Activated naive CD8-positive, alpha-beta T cell treated with anti-CD3 and anti-CD28 coated beads, Interleukin-2, amount 50 U/mL, for 24 hours (primary cell): ENCODE measurements around the gene RBM26.
A peak's percentile ranks its signal among the peaks of the same experiment; 100 is the strongest.
"Not testable (repeated sequence)": the region's sequence is repeated elsewhere in the genome, so short reads cannot be mapped to it uniquely, and the experiment has no call there.

Experiments
- ATAC-seq: fragments of 150-1000 bp; cut with Tn5 transposase; one replicate; pipeline ENCODE4 v1.10.0; 2021
- DNase-seq: peaks from one replicate; pipeline ENCODE4 v3.0.0; 2021
- H3K27ac Mint-ChIP-seq: one replicate; pipeline ENCODE4 v1.8.0; 2021; ENCODE audit warnings: mild to moderate bottlenecking, mixed read lengths
- H3K27me3 Mint-ChIP-seq: one replicate; pipeline ENCODE4 v1.8.0; 2021; ENCODE audit warnings: mixed read lengths
- H3K36me3 Mint-ChIP-seq: one replicate; pipeline ENCODE4 v1.8.0; 2021; ENCODE audit warnings: low read depth, mixed read lengths
- H3K4me1 Mint-ChIP-seq: one replicate; pipeline ENCODE4 v1.8.0; 2021; ENCODE audit warnings: mixed read lengths
- H3K4me3 Mint-ChIP-seq: one replicate; pipeline ENCODE4 v1.8.0; 2021; ENCODE audit warnings: mild to moderate bottlenecking, moderate library complexity, mixed read lengths
- H3K9me3 Mint-ChIP-seq: one replicate; pipeline ENCODE4 v1.8.0; 2021; ENCODE audit warnings: mixed read lengths

Gene RBM26

GRCh38 chr13:79349608-79350007 lies 56.4 kb downstream of the RBM26 start:
- not testable (repeated sequence) for H3K9me3 Mint-ChIP-seq, ATAC-seq, H3K4me3 Mint-ChIP-seq, DNase-seq, H3K27me3 Mint-ChIP-seq, H3K27ac Mint-ChIP-seq
- Mint-ChIP-seq H3K4me1 (peaks cover 36% of the 10 kb centered on the region), H3K36me3 (peaks cover 56% of the 10 kb centered on the region)

DNA sequence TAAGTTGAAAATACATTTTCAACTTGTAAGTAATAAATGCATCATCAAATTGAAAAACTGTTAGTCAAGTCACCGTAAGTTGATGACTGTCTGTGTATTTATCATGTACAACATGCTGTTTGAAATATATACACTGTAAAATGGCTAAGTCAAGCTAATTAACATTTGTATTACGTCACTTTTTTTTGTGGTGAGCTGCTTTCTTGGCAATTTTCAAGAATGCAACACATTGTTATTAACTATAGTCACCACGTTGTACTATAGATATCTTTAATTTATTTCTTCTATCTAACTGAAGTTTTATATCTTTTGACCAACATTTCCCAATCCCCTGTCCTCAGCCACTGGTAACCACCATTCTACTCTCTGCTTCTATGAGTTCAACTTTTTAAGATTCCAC lies 57.0 kb downstream of the RBM26 start:
- H3K9me3 Mint-ChIP-seq, result no peaks in the 10 kb centered on the region
- peaks cover 36% of the 10 kb centered on the region for H3K4me1 Mint-ChIP-seq
- H3K36me3 Mint-ChIP-seq, result peaks cover 54% of the 10 kb centered on the region
- H3K4me3 Mint-ChIP-seq, result no peak overlapping the region
- ATAC-seq, result no peak
- no peak for DNase-seq
- H3K27me3 Mint-ChIP-seq, result no peaks in the 10 kb centered on the region
- H3K27ac Mint-ChIP-seq, result no peak overlapping the region

GRCh38 chr13:79346300-79346914 lies 59.6 kb downstream of the RBM26 start:
- DNase-seq, result peak; percentile 13
- H3K27ac Mint-ChIP-seq, result peak overlapping the region; percentile 58
- peak overlapping the region; percentile 34 for H3K4me3 Mint-ChIP-seq
- H3K27me3 Mint-ChIP-seq, result no peaks in the 10 kb centered on the region
- peak; percentile 73 for ATAC-seq
- H3K9me3 Mint-ChIP-seq, result no peaks in the 10 kb centered on the region
- peaks cover 52% of the 10 kb centered on the region for H3K36me3 Mint-ChIP-seq
- peaks cover 32% of the 10 kb centered on the region for H3K4me1 Mint-ChIP-seq

GRCh38 chr13:79341202-79341601 lies 64.9 kb downstream of the RBM26 start:
- Mint-ChIP-seq H3K4me1 (peaks cover 9% of the 10 kb centered on the region), H3K9me3 (no peaks in the 10 kb centered on the region), H3K36me3 (peaks cover 64% of the 10 kb centered on the region), H3K27ac (peak overlapping the region; percentile 4), H3K4me3 (no peak overlapping the region), H3K27me3 (no peaks in the 10 kb centered on the region)
- ATAC-seq (no peak), DNase-seq (no peak)

DNA sequence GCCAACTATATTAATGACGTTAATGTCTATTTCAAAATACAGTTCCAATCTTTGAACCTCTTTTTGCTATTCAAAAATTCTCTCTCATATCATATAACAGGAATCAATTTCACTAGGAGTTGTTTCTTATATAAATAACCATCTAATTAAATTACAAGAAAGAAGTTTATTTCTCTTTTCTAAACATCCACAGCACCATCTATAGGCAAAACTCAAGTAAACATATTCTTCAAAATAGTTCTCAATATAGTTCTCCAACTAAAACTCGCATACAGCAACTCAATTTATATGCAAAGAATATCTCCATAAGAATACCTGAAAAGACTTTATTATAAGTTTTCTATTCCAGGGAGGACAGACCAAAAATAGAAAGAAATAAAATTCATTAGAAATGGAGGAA lies 65.6 kb downstream of the RBM26 start:
- H3K27me3 Mint-ChIP-seq, result no peaks in the 10 kb centered on the region
- peaks cover 4% of the 10 kb centered on the region for H3K4me1 Mint-ChIP-seq
- DNase-seq (no peak), ATAC-seq (no peak)
- no peaks in the 10 kb centered on the region for H3K9me3 Mint-ChIP-seq
- H3K36me3 Mint-ChIP-seq, result peaks cover 68% of the 10 kb centered on the region
- no peak overlapping the region for H3K27ac Mint-ChIP-seq
- no peak overlapping the region for H3K4me3 Mint-ChIP-seq

DNA sequence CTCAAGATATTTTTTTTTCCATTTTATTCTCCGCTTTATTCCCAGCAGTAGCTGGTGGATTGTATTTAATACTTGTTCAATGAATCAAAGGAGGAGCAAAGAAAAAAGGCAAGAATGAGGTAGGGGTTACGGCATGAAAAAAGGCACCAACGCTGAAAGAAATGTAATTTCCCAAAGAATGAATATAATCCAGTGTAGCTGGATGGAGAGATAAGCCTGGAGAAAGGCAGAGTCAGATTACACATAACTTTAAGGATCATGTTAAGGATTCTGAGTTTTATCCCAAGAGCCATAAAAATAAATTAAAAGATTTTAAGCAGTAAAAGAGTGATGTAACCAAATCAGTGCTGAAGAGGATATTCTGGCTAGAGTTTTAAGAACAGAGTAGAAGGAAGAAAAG lies 67.7 kb downstream of the RBM26 start:
- DNase-seq (no peak), ATAC-seq (no peak)
- Mint-ChIP-seq H3K36me3 (peaks cover 69% of the 10 kb centered on the region), H3K27ac (no peak overlapping the region), H3K4me3 (no peak overlapping the region), H3K27me3 (no peaks in the 10 kb centered on the region), H3K9me3 (no peaks in the 10 kb centered on the region), H3K4me1 (no peaks in the 10 kb centered on the region)

GRCh38 chr13:79336966-79337365 lies 69.1 kb downstream of the RBM26 start:
- Mint-ChIP-seq H3K36me3 (peaks cover 71% of the 10 kb centered on the region), H3K27ac (no peak overlapping the region), H3K4me3 (no peak overlapping the region), H3K27me3 (no peaks in the 10 kb centered on the region), H3K9me3 (no peaks in the 10 kb centered on the region), H3K4me1 (no peaks in the 10 kb centered on the region)
- ATAC-seq (no peak), DNase-seq (no peak)

DNA sequence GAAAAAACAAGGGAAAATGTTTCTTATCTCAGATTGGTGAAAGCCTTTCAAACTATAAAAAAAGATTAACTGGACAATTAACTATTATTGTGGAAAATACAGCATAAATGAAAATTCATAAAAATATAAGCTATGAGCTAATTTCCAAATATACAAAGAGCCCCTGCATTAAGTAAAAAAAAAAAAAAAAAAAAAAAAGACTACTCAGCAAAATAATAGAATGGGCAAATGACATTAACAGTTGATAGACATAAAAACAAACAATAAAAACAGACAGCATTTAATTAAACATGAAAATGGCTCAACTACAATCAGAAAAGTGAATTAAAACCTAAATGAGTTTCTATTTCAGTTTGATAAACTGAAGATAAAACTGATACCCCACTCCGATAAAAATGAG lies 77.5 kb downstream of the RBM26 start:
- peaks cover 1% of the 10 kb centered on the region for H3K4me1 Mint-ChIP-seq
- DNase-seq (no peak), ATAC-seq (no peak)
- H3K27ac Mint-ChIP-seq, result no peak overlapping the region
- H3K36me3 Mint-ChIP-seq, result peaks cover 33% of the 10 kb centered on the region
- H3K9me3 Mint-ChIP-seq, result no peaks in the 10 kb centered on the region
- H3K27me3 Mint-ChIP-seq, result no peaks in the 10 kb centered on the region
- H3K4me3 Mint-ChIP-seq, result no peak overlapping the region

DNA sequence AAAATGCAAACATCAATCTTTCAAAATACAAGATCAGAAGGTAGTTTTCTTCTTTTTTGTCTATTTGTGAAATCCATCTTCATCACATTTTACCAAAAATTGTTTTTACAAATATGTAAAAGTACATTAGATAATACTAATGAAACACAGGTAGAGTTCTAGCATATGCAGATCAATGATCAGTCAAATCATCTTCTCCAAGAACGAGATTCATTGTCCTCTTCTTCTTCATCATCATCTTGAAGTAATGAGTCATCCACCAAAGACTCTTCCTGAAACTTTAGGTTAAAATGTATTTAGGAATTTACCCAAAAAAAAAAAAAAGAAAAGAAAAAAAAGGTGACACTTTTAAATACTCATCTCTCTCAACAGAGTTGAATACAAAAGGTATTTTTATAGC lies 85.6 kb downstream of the RBM26 start:
- Mint-ChIP-seq H3K4me1 (peaks cover 13% of the 10 kb centered on the region), H3K27ac (no peak overlapping the region), H3K4me3 (no peak overlapping the region), H3K36me3 (peaks cover 35% of the 10 kb centered on the region), H3K27me3 (no peaks in the 10 kb centered on the region), H3K9me3 (no peaks in the 10 kb centered on the region)
- ATAC-seq, result no peak
- DNase-seq, result no peak

- ATAC-seq (no peak), DNase-seq (no peak)
- Mint-ChIP-seq H3K9me3 (no peaks in the 10 kb centered on the region), H3K27ac (no peak overlapping the region), H3K36me3 (peaks cover 43% of the 10 kb centered on the region), H3K4me3 (no peak overlapping the region), H3K27me3 (no peaks in the 10 kb centered on the region), H3K4me1 (peaks cover 13% of the 10 kb centered on the region)
Measured at GRCh38 chr13:79318664-79319063, 87.4 kb downstream of the RBM26 start.

DNA sequence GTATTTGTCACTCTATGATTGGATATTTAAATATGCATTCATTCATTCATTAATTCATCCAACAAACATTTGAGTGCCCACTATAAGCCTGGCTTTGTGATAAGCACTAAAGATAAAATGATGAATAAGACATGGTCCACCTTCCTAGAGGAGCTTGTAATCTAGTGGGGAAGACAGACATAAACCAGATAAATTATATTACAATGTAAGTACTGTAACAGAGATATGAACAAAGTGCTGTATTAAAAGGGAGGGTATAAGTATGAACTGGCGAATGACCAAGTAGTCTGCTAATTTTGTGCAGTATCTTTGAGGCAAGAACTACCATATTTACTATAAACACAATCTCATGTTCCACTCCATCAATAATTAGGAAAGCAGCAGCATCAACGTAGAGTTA lies 88.2 kb downstream of the RBM26 start:
- Mint-ChIP-seq H3K27ac (no peak overlapping the region), H3K27me3 (no peaks in the 10 kb centered on the region), H3K9me3 (no peaks in the 10 kb centered on the region), H3K4me1 (peaks cover 13% of the 10 kb centered on the region), H3K36me3 (peaks cover 49% of the 10 kb centered on the region), H3K4me3 (no peak overlapping the region)
- ATAC-seq (no peak), DNase-seq (no peak)

- Mint-ChIP-seq H3K27me3 (no peaks in the 10 kb centered on the region), H3K36me3 (peaks cover 33% of the 10 kb centered on the region), H3K9me3 (no peaks in the 10 kb centered on the region), H3K4me1 (no peaks in the 10 kb centered on the region), H3K27ac (no peak overlapping the region), H3K4me3 (no peak overlapping the region)
- ATAC-seq (no peak), DNase-seq (no peak)
Measured at GRCh38 chr13:79314652-79315051, 91.4 kb downstream of the RBM26 start.

DNA sequence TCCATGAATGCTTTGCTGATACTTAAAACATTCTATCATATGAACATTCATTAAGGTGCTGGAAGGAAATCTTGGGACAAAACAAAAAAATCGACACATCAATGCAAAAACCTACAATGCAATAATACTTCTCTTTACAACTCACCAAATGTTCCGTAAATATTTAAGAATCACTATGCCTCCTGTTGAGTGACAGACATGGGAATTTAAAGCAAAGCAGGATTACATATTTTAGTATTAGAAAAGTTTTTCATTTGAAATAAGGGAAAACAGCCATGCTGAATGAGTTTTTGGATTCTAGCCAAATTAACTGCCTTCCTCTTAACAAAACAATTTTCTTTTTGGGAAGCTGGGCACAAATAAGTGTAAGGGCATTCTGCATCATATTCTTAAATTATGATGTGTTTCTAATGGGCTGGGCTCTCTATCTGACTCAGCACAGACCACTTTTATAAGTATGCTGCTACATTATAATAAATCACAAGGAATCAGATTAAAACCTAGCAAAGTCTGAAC lies 93.7 kb downstream of the RBM26 start:
- H3K9me3 Mint-ChIP-seq, result no peaks in the 10 kb centered on the region
- H3K4me1 Mint-ChIP-seq, result peaks cover 3% of the 10 kb centered on the region
- H3K27ac Mint-ChIP-seq, result no peak overlapping the region
- no peak overlapping the region for H3K4me3 Mint-ChIP-seq
- ATAC-seq (no peak), DNase-seq (no peak)
- H3K36me3 Mint-ChIP-seq, result peaks cover 19% of the 10 kb centered on the region
- no peaks in the 10 kb centered on the region for H3K27me3 Mint-ChIP-seq

GRCh38 chr13:79311386-79311785 lies 94.7 kb downstream of the RBM26 start:
- Mint-ChIP-seq H3K27ac (no peak overlapping the region), H3K4me1 (peaks cover 3% of the 10 kb centered on the region), H3K36me3 (peaks cover 19% of the 10 kb centered on the region), H3K27me3 (no peaks in the 10 kb centered on the region), H3K9me3 (no peaks in the 10 kb centered on the region), H3K4me3 (no peak overlapping the region)
- DNase-seq (no peak), ATAC-seq (no peak)

GRCh38 chr13:79309690-79310089 lies 96.4 kb downstream of the RBM26 start:
- Mint-ChIP-seq H3K36me3 (peaks cover 16% of the 10 kb centered on the region), H3K9me3 (no peaks in the 10 kb centered on the region), H3K4me3 (no peak overlapping the region), H3K27ac (no peak overlapping the region), H3K27me3 (peaks cover 1% of the 10 kb centered on the region), H3K4me1 (peaks cover 3% of the 10 kb centered on the region)
- ATAC-seq, result no peak
- no peak for DNase-seq

- Mint-ChIP-seq H3K9me3 (no peaks in the 10 kb centered on the region), H3K4me3 (no peak overlapping the region), H3K27ac (no peak overlapping the region), H3K27me3 (peaks cover 1% of the 10 kb centered on the region), H3K36me3 (peaks cover 2% of the 10 kb centered on the region), H3K4me1 (peaks cover 3% of the 10 kb centered on the region)
- ATAC-seq (peak; percentile 54), DNase-seq (peak; percentile 4)
Measured at GRCh38 chr13:79307866-79308298, 98.2 kb downstream of the RBM26 start.
